PFSK-1 (cell line): ENCODE data around the gene TIMMDC1.

Experiments
- FOXP2 ChIP-seq: optimal IDR thresholded peaks from 2 replicates; pipeline ENCODE3; 2011; ENCODE audit warnings: borderline replicate concordance, control low read depth, inconsistent platforms; ENCODE audit not compliant: insufficient read depth; ENCODE audit errors: extremely low read length, extremely low read depth
- POLR2AphosphoS5 ChIP-seq: IDR thresholded peaks from 2 replicates; pipeline ENCODE4 v1.6.1; 2012; ENCODE audit warnings: low read depth, mild to moderate bottlenecking, control low read depth, low read length, moderate library complexity
- REST ChIP-seq, 2 experiments: IDR thresholded peaks; 2 replicates each; pipeline versions ENCODE4 v1.6.1 to v1.8.0; 2011 to 2012; ENCODE audit warnings: low read depth in 2 of 2, low read length in 2 of 2, control low read depth in 1 of 2, inconsistent platforms in 1 of 2, mild to moderate bottlenecking in 1 of 2, moderate library complexity in 1 of 2; ENCODE audit not compliant: insufficient read depth in 1 of 2
- SIN3A ChIP-seq: IDR thresholded peaks from 2 replicates; pipeline ENCODE4 v1.6.1; 2012; ENCODE audit warnings: mild to moderate bottlenecking, low read length, moderate library complexity, borderline replicate concordance; ENCODE audit not compliant: insufficient read depth
- TAF1 ChIP-seq: IDR thresholded peaks from 2 replicates; pipeline ENCODE4 v1.6.1; 2012; ENCODE audit warnings: low read length, control low read depth, borderline replicate concordance; ENCODE audit not compliant: insufficient read depth

TIMMDC1 gene

GRCh38 chr3:119531151-119531550 lies 32.8 kb downstream of the TIMMDC1 start:
- TF ChIP-seq TAF1 (no peak), REST (IDR thresholded peaks at IDR 0.05; ENCODE audit: insufficient read depth in 1 of 2, low read depth in 2 of 2, low read length in 2 of 2) (no peak), SIN3A (no peak), POLR2AphosphoS5 (no peak), FOXP2 (no peak)

- TF ChIP-seq SIN3A (no peak), TAF1 (no peak), POLR2AphosphoS5 (no peak), FOXP2 (no peak), REST (IDR thresholded peaks at IDR 0.05; ENCODE audit: insufficient read depth in 1 of 2, low read depth in 2 of 2, low read length in 2 of 2) (no peak)
Observed at GRCh38 chr3:119534296-119534695, 35.9 kb downstream of the TIMMDC1 start.

- TF ChIP-seq SIN3A (no peak), FOXP2 (no peak), REST (IDR thresholded peaks at IDR 0.05; ENCODE audit: insufficient read depth in 1 of 2, low read depth in 2 of 2, low read length in 2 of 2) (no peak), POLR2AphosphoS5 (no peak), TAF1 (no peak)
Observed at GRCh38 chr3:119536757-119537156, 38.4 kb downstream of the TIMMDC1 start.

- no peak for TF ChIP-seq SIN3A
- TF ChIP-seq FOXP2, result no peak
- TF ChIP-seq TAF1, result no peak
- TF ChIP-seq POLR2AphosphoS5, result no peak
- TF ChIP-seq REST (IDR thresholded peaks at IDR 0.05; ENCODE audit: insufficient read depth in 1 of 2, low read depth in 2 of 2, low read length in 2 of 2), result no peak
Observed at GRCh38 chr3:119538772-119539171, 40.4 kb downstream of the TIMMDC1 start.

GRCh38 chr3:119541547-119541946 lies 43.2 kb downstream of the TIMMDC1 start:
- TF ChIP-seq FOXP2 (no peak), REST (IDR thresholded peaks at IDR 0.05; ENCODE audit: insufficient read depth in 1 of 2, low read depth in 2 of 2, low read length in 2 of 2) (no peak), POLR2AphosphoS5 (no peak), TAF1 (no peak), SIN3A (no peak)
